K562 (cell line): Measurements from ENCODE around the gene SLAIN1. TPM values are rescaled to one million over a fixed set of nuclear protein-coding genes. Genes with fewer than 3 reads are reported as not detected.

ENCODE experiments used
- ATAC-seq: fragments of 200-7000 bp; cut with Tn5 transposase; 3 replicates; pipeline ENCODE4 v1.9.1; 2020; ENCODE audit warnings: moderate library complexity
- BruUV-seq: library from RNA; stranded (reverse); fragments of 400-500 nt; replicated peaks from 2 replicates; lab custom pipeline; 2021; lab: Mats Ljungman, UMichigan
- CTCF ChIA-PET: fragments of 300-600 bp; formaldehyde crosslinking; extraction: SDS; loops from one replicate; lab custom pipeline; 2021; ENCODE audit warnings: low intra/inter-chr PET ratio; lab: Yijun Ruan, JAX
- POLR2A ChIA-PET: fragments of 300-600, 350-650 bp; sonication (Branson Sonifier 250); formaldehyde crosslinking; extraction: SDS; loops from one replicate; lab custom pipeline; 2021; ENCODE audit warnings: antibody characterized with exemption, inconsistent platforms; lab: Yijun Ruan, JAX
- DNase-seq, 4 experiments: peaks; one replicate each; pipeline versions ENCODE4 v3.0.0 to v3.0.0-alpha.2; 2011 to 2018; ENCODE audit warnings: low spot score in 3 of 4, mixed read lengths in 3 of 4; ENCODE audit errors: extremely low read depth in 1 of 4
- FAIRE-seq: peaks from 2 replicates; lab custom pipeline; 2011; peaks lifted over from hg19 to GRCh38; lab: Jason Lieb, UNC
- H2AFZ ChIP-seq: 2 replicates; pipeline ENCODE4 v1.6.0; 2011; ENCODE audit warnings: low read depth, low read length, control low read depth, inconsistent platforms
- H3K27ac ChIP-seq: fragments of 200-600 bp; 3 replicates; pipeline ENCODE4 v1.8.0; 2011; ENCODE audit warnings: low read depth, mild to moderate bottlenecking, control low read depth, inconsistent platforms, low read length, moderate library complexity, mixed read lengths; ENCODE audit errors: extremely low read depth
- H3K27me3 ChIP-seq, 2 experiments: fragments of 300-600 bp in 1 of 2; 2 replicates in 1 of 2; 3 replicates in 1 of 2; pipeline versions ENCODE4 v1.6.0 to v1.8.0; 2011; ENCODE audit warnings: inconsistent platforms in 2 of 2, low read length in 2 of 2, mild to moderate bottlenecking in 1 of 2, mixed read lengths in 1 of 2, moderate library complexity in 1 of 2; ENCODE audit not compliant: control insufficient read depth in 2 of 2, insufficient read depth in 2 of 2
- H3K36me3 ChIP-seq: fragments of 300-600 bp; 3 replicates; pipeline ENCODE4 v1.8.0; 2011; ENCODE audit warnings: mild to moderate bottlenecking, low read length, inconsistent platforms; ENCODE audit not compliant: control insufficient read depth, insufficient read depth
- H3K4me1 ChIP-seq, 2 experiments: fragments of 200-600 bp in 1 of 2; replicated peaks in 1 of 2; 2 replicates in 1 of 2; 3 replicates in 1 of 2; pipeline versions ENCODE4 v1.5.1 to v1.8.0; 2011; ENCODE audit warnings: inconsistent platforms in 2 of 2, low read length in 2 of 2, mild to moderate bottlenecking in 1 of 2, mixed read lengths in 1 of 2, moderate library complexity in 1 of 2; ENCODE audit not compliant: control insufficient read depth in 2 of 2, insufficient read depth in 2 of 2
- H3K4me2 ChIP-seq: 2 replicates; pipeline ENCODE4 v1.6.1; 2011; ENCODE audit warnings: low read length, control low read depth, inconsistent platforms, mixed read lengths; ENCODE audit not compliant: insufficient read depth
- H3K4me3 ChIP-seq: fragments of 200-600 bp; sonication (generic), shearing (Covaris generic); 2 replicates; pipeline ENCODE4 v1.5.1; 2016; ENCODE audit warnings: control low read depth, inconsistent platforms
- H3K79me2 ChIP-seq: fragments of 200-600 bp; 3 replicates; pipeline ENCODE4 v1.8.0; 2011; ENCODE audit warnings: low read length, inconsistent platforms; ENCODE audit not compliant: control insufficient read depth, insufficient read depth
- H3K9ac ChIP-seq, 2 experiments: 2 replicates each; pipeline versions ENCODE4 v1.6.0 to v1.6.1; 2011; ENCODE audit warnings: low read depth in 2 of 2, low read length in 2 of 2, control low read depth in 1 of 2, inconsistent platforms in 1 of 2, mild to moderate bottlenecking in 1 of 2, mixed read lengths in 1 of 2; ENCODE audit not compliant: insufficient read depth in 1 of 2
- H3K9me1 ChIP-seq: one replicate; pipeline ENCODE4 v1.6.0; 2011; ENCODE audit warnings: inconsistent platforms, mild to moderate bottlenecking, low read length, moderate library complexity; ENCODE audit not compliant: control insufficient read depth, insufficient read depth
- H3K9me3 ChIP-seq: replicated peaks from 2 replicates; pipeline ENCODE4 v1.5.1; 2011; ENCODE audit warnings: low read depth, low read length, inconsistent platforms; ENCODE audit not compliant: control insufficient read depth, insufficient read depth
- H4K20me1 ChIP-seq: replicated peaks from 2 replicates; pipeline ENCODE4 v1.6.1; 2011; ENCODE audit warnings: low read length, inconsistent platforms, mixed read lengths; ENCODE audit not compliant: control insufficient read depth, insufficient read depth
- CEBPB ChIP-seq: fragments of 450-650 bp; IDR thresholded peaks from 2 replicates; pipeline ENCODE4 v1.6.1; 2016; ENCODE audit warnings: missing genetic modification characterization, missing compliant biosample characterization
- DPF2 ChIP-seq: fragments of 450-650 bp; IDR thresholded peaks from 2 replicates; pipeline ENCODE4 v1.6.1; 2016
- ETV1 ChIP-seq: fragments of 450-650 bp; conservative IDR thresholded peaks from 2 replicates; pipeline ENCODE4 v1.6.1; 2016; ENCODE audit warnings: missing genetic modification characterization, control low read depth, low read depth, missing compliant biosample characterization
- ETV5 ChIP-seq: sonication (generic); formaldehyde crosslinking; IDR thresholded peaks from 2 replicates; pipeline ENCODE4 v1.4.0; 2020; ENCODE audit warnings: low read depth, mild to moderate bottlenecking, missing genetic modification reagents
- ETV6 ChIP-seq, 3 experiments: fragments of 150-350 bp in 1 of 3; sonication (generic) in 1 of 3; formaldehyde crosslinking in 1 of 3; IDR thresholded peaks; 2 replicates each; pipeline versions ENCODE4 v1.6.1 to v1.8.0; 2014 to 2022; ENCODE audit warnings: borderline replicate concordance in 2 of 3, low read depth in 2 of 3, antibody characterized with exemption in 1 of 3, low read length in 1 of 3, mild to moderate bottlenecking in 1 of 3, missing genetic modification reagents in 1 of 3
- IFI16 ChIP-seq: fragments of 250-450 bp; sonication (Bioruptor Pico); IDR thresholded peaks from 2 replicates; pipeline ENCODE4 v2.1.2; 2022; ENCODE audit warnings: mild to moderate bottlenecking, inconsistent platforms
- MEF2A ChIP-seq: IDR thresholded peaks from 2 replicates; pipeline ENCODE4 v1.6.1; 2011; ENCODE audit warnings: low read depth, mild to moderate bottlenecking, low read length, moderate library complexity; ENCODE audit not compliant: control insufficient read depth
- MEF2D ChIP-seq: conservative IDR thresholded peaks from 2 replicates; pipeline ENCODE4 v1.6.1; 2016; ENCODE audit warnings: low read depth, missing genetic modification characterization, missing compliant biosample characterization
- NCOA2 ChIP-seq, 2 experiments: fragments of 450-650 bp; IDR thresholded peaks; 2 replicates each; pipeline ENCODE4 v1.6.1; 2018; ENCODE audit warnings: mild to moderate bottlenecking in 2 of 2, moderate library complexity in 1 of 2; ENCODE audit not compliant: partially characterized antibody in 2 of 2
- NR2C1 ChIP-seq, 2 experiments: fragments of 450-650 bp; IDR thresholded peaks; 2 replicates each; pipeline ENCODE4 v1.6.1; 2017; ENCODE audit warnings: mild to moderate bottlenecking in 2 of 2, antibody characterized with exemption in 1 of 2, inconsistent platforms in 1 of 2, missing compliant biosample characterization in 1 of 2, missing genetic modification characterization in 1 of 2
- POLR2A ChIP-seq: fragments of 450-650 bp; conservative IDR thresholded peaks from 2 replicates; pipeline ENCODE4 v1.6.1; 2016
- POLR2G ChIP-seq: fragments of 200-400 bp; formaldehyde crosslinking; IDR thresholded peaks from 2 replicates; pipeline ENCODE4 v1.6.1; 2017; ENCODE audit warnings: low read depth, mild to moderate bottlenecking, antibody characterized with exemption, low read length, moderate library complexity
- SMAD1 ChIP-seq: fragments of 150-350 bp; IDR thresholded peaks from 2 replicates; pipeline ENCODE4 v1.6.1; 2014; ENCODE audit warnings: low read length, low read depth; ENCODE audit not compliant: partially characterized antibody
- SMARCB1 ChIP-seq: IDR thresholded peaks from 2 replicates; pipeline ENCODE4 v1.6.1; 2011; ENCODE audit warnings: improper control_type of control experiment, low read depth; ENCODE audit not compliant: insufficient read length
- SPI1 ChIP-seq: IDR thresholded peaks from 2 replicates; pipeline ENCODE4 v1.6.1; 2011; ENCODE audit warnings: low read depth, low read length, control low read depth, borderline replicate concordance
- STAG1 ChIP-seq: sonication (generic); formaldehyde crosslinking; IDR thresholded peaks from 2 replicates; pipeline ENCODE4 v1.5.0; 2020; ENCODE audit warnings: missing genetic modification reagents, borderline replicate concordance
- YY1 ChIP-seq, 3 experiments: IDR thresholded peaks; 2 replicates each; pipeline ENCODE4 v1.6.1; 2011; ENCODE audit warnings: low read length in 2 of 3, mild to moderate bottlenecking in 2 of 3, moderate library complexity in 2 of 3, borderline replicate concordance in 1 of 3, control low read depth in 1 of 3, low read depth in 1 of 3; ENCODE audit not compliant: insufficient read depth in 3 of 3, insufficient replicate concordance in 2 of 3, control insufficient read depth in 1 of 3, insufficient read length in 1 of 3; ENCODE audit errors: extremely low read depth in 1 of 3
- ZNF324 ChIP-seq: fragments of 250-450 bp; sonication (Bioruptor Pico); IDR thresholded peaks from 2 replicates; pipeline ENCODE4 v1.4.0; 2020; ENCODE audit warnings: mild to moderate bottlenecking
- ZNF384 ChIP-seq: IDR thresholded peaks from 2 replicates; pipeline ENCODE4 v1.6.1; 2012; ENCODE audit warnings: low read depth, low read length, improper control_type of control experiment
- WGBS: fragments of 100-300 bp; shearing (Covaris generic); methylation state at CpG from one replicate; pipeline ENCODE4 v1.1.6; 2016; ENCODE audit warnings: low coverage, mixed read lengths; ENCODE audit not compliant: insufficient coverage; ENCODE audit errors: missing lambda C conversion rate; 5-methylcytosine and 5-hydroxymethylcytosine counted together
- in situ Hi-C: fragments of 300-500 bp; cut with MboI; formaldehyde crosslinking; loops from 4 replicates; pipeline ENCODE4 v1.15.0; 2018; ENCODE audit warnings: inconsistent platforms, mixed read lengths
- intact Hi-C: fragments of 100-400 bp; cut with micrococcal nuclease; formaldehyde crosslinking; loops from 2 replicates; pipeline ENCODE4 v1.14.2; 2022
- polyA plus RNA-seq, 8 experiments: library from polyadenylated mRNA; depleted of rRNA in 4 of 8; stranded (reverse) in 5 of 8; unstranded in 3 of 8; fragments of >200 nt; fragmentation: Nextera tagmentation in 2 of 8; fragmentation: Illumina TruSeq in 1 of 8; extraction: Ambion mirVana in 2 of 8; extraction: Trizol in 1 of 8; gene quantifications; 2 replicates each; pipeline versions ENCODE4 v1.2.1 to v1.2.3, GENCODE V29; 2011 to 2014; ENCODE audit warnings: inconsistent platforms in 1 of 8, missing spikeins in 1 of 8
- total RNA-seq, 7 experiments: library from RNA; depleted of rRNA in 6 of 7; stranded (reverse); fragments of >200 nt in 6 of 7; fragmentation: Illumina TruSeq in 2 of 7; extraction: Trizol in 2 of 7; gene quantifications; 2 replicates each; pipeline versions ENCODE4 v1.2.1 to v1.2.3, GENCODE V29; 2011 to 2021; ENCODE audit warnings: low replicate concordance in 1 of 7
- TF ChIP-seq, protein P1 (sequence below), 3 experiments: IDR thresholded peaks in 2 of 3; conservative IDR thresholded peaks in 1 of 3; 2 replicates each; pipeline ENCODE4 v1.5.1; 2011 to 2012; ENCODE audit warnings: low read length in 3 of 3, mild to moderate bottlenecking in 3 of 3, control low read depth in 2 of 3, improper control_type of control experiment in 1 of 3, inconsistent platforms in 1 of 3, low read depth in 1 of 3, mixed read lengths in 1 of 3, moderate library complexity in 1 of 3; ENCODE audit not compliant: insufficient read depth in 2 of 3

Gene SLAIN1
- total and polyA plus RNA-seq, 9 of the 15 experiments (the other 6 are each of a cell fraction or from before 2014, with no cell fraction given), result 0.07 to 0.40 (median 0.10) TPM; not detected in 3

DNA sequence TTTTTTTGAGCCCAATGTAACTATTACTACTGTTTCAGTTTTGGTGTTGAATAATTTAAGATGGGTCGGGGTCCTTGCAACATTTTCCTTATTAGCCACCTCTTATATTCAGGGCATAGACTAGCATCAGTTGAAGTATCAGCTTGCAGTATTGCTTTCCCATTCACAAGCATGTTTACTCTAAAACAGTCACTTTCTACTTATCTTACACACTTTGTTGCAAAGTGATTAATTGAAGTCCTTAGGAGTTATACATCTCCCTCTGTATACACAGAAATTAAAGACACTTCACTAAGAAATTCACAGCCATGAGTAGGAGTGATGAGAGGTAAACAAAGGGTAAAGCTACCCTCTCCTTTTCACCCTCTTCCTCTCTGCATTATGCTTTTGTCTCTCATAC, 27.6 kb downstream of the SLAIN1 start:
- Histone ChIP-seq H3K79me2 (no peaks in the 10 kb centered on the region), H2AFZ (no peak overlapping the region), H3K36me3 (no peaks in the 10 kb centered on the region), H3K9me3 (no peaks in the 10 kb centered on the region), H3K9ac (no peak overlapping the region), H3K4me1 (no peaks in the 10 kb centered on the region), H3K9me1 (no peaks in the 10 kb centered on the region), H3K4me3 (no peak overlapping the region), H3K27ac (no peak overlapping the region), H3K27me3 (no peaks in the 10 kb centered on the region), H4K20me1 (no peaks in the 10 kb centered on the region), H3K4me2 (no peak overlapping the region)
- ChIA-PET POLR2A (no interaction called here), CTCF (no interaction called here)
- no peak for FAIRE-seq
- intact Hi-C loops, result no loop called here
- in situ Hi-C loops, result no loop called here
- 0% methylated on average over 1 of the region's 1 CpG for WGBS
- DNase-seq, result no peak
- ATAC-seq, result no peak
- TF ChIP-seq STAG1 (no peak), YY1 (IDR thresholded peaks at IDR 0.05; ENCODE audit: borderline replicate concordance in 1 of 3, control insufficient read depth in 1 of 3, extremely low read depth in 1 of 3, insufficient read depth in 3 of 3, insufficient read length in 1 of 3, insufficient replicate concordance in 2 of 3, low read depth in 1 of 3, low read length in 2 of 3) (no peak), ETV1 (tag) (no peak), MEF2A (no peak), SMARCB1 (no peak), MEF2D (tag) (no peak), NR2C1 (IDR thresholded peaks at IDR 0.05) (no peak), NR2C1 (tag; IDR thresholded peaks at IDR 0.05) (no peak), ZNF324 (no peak), CEBPB (tag) (no peak), ZNF384 (no peak), IFI16 (CRISPR knock-in tag) (no peak), SMAD1 (no peak), ETV5 (no peak), POLR2A (no peak), NCOA2 (IDR thresholded peaks at IDR 0.05; ENCODE audit: partially characterized antibody in 2 of 2) (no peak), SPI1 (no peak), DPF2 (no peak), ETV6 (IDR thresholded peaks at IDR 0.05; ENCODE audit: borderline replicate concordance in 1 of 2, low read depth in 2 of 2, low read length in 1 of 2) (no peak), ETV6 (CRISPR knock-in tag; IDR thresholded peaks at IDR 0.05; ENCODE audit: borderline replicate concordance) (no peak), POLR2G (no peak)
- TF ChIP-seq, protein P1, sequence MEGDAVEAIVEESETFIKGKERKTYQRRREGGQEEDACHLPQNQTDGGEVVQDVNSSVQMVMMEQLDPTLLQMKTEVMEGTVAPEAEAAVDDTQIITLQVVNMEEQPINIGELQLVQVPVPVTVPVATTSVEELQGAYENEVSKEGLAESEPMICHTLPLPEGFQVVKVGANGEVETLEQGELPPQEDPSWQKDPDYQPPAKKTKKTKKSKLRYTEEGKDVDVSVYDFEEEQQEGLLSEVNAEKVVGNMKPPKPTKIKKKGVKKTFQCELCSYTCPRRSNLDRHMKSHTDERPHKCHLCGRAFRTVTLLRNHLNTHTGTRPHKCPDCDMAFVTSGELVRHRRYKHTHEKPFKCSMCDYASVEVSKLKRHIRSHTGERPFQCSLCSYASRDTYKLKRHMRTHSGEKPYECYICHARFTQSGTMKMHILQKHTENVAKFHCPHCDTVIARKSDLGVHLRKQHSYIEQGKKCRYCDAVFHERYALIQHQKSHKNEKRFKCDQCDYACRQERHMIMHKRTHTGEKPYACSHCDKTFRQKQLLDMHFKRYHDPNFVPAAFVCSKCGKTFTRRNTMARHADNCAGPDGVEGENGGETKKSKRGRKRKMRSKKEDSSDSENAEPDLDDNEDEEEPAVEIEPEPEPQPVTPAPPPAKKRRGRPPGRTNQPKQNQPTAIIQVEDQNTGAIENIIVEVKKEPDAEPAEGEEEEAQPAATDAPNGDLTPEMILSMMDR (IDR thresholded peaks at IDR 0.05 in 2 of 3, conservative IDR thresholded peaks at IDR 0.05 in 1 of 3; ENCODE audit: insufficient read depth in 2 of 3, low read depth in 1 of 3, low read length in 3 of 3), result no peak
- TF ChIP-seq, all 486 proteins: peak for 0
- no TSS peak for BruUV-seq
